Stimulated activated CD4-positive, alpha-beta T cell treated with anti-CD3 and anti-CD28 coated beads, Interleukin-2, amount 100 ng/mL, for 24 hours (primary cell): ENCODE measurements around the gene PLEKHA1.

Source experiments
- DNase-seq, 2 donors: peaks; one replicate each; pipeline ENCODE4 v3.0.0-alpha.2; 2020

PLEKHA1 gene

GRCh38 chr10:122463466-122464249 is 89.2 kb downstream of the PLEKHA1 start:
- DNase-seq: no peak

GRCh38 chr10:122464250-122464510 is 89.7 kb downstream of the PLEKHA1 start:
- no peak for DNase-seq

DNA sequence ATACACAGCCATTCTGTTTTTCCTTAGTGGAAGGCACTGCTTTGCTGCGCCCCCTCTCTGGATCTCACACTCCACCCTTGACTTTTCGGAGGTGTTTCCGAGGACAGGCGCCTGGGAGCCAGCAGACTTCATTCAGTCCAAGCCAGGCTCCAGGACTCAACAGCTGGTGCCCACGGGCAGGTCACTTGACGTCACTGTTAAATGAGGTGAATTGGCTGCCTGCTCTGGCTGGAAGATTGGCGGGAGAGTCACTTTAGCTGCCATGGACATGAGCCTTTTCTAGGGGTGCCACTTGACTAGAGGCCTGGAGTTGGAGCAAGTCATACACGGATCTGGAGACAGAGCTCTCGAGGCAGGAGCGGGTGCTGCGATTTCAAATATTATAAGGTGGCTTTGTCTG is 90.1 kb downstream of the PLEKHA1 start:
- no peak for DNase-seq

GRCh38 chr10:122465401-122466040 is 91.0 kb downstream of the PLEKHA1 start:
- no peak for DNase-seq

DNA sequence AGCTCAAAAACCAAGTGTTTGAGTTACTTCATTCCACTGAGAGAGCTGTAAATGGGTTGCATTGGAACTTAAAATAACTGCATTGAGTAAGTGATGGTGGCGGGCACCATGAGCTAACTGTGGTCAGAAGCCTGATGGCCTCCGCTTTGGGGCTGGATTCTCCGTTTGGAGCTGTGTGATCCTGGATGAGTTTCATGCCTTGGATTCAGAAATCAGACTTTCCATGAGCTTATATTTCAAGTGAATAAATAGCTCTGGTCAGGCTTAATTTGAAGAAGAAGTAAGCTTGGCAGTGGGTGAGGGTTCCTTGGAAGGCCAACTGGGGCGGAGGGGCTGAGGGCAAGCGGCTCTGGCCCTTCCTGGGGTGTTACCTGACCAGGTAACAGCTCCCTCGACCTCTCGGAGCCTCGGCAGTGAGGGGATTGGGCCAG is 92.5 kb downstream of the PLEKHA1 start:
- DNase-seq: no peak

DNA sequence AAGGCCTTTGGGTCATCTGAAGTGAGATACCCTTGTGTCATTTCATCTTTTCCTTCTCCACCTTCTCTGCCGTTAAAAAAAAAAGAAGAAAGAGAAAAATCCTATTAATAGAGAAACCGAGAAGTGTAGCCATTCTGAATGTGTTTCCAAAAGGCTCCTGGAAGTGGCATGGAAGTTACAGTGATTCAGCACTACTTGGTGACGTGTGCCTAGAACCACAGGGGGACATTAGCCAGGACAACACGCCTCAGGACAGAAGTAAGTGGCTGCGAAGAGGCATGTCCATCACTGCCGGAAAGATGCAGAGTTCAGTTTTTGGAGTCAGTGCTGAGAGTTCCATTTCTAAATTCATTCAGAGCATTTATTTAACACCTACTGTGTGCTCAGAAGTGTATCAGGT is 93.2 kb downstream of the PLEKHA1 start:
- no peak for DNase-seq

DNA sequence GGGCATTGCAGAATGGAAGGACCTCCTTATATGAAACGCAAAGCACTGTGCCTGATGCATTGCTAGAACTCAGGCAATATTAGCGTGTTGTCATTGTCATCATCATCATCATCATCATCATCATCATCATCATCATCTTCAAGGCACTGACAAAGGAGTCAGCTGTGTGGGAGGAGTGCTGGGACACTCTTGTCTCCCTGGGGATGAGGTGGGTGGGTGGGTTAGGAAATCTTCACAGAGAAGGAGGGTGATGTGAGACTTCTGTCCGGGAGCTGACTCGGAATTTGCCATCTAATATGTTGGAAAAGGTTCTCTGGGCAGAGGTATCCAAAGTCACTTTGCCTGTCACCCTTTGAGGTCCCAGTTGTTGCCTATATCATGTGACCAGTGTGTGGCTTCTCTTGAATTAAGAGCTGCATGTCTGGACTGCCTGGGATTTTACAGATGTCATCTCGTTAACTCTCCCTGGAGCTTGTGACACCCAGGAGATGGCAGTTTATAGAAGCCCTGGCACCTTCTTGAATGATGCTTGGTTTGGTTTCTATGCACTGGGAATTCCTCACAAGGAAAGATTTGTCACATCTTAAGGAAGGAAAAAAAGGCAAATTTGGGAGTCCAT is 93.9 kb downstream of the PLEKHA1 start:
- DNase-seq: no peak

DNA sequence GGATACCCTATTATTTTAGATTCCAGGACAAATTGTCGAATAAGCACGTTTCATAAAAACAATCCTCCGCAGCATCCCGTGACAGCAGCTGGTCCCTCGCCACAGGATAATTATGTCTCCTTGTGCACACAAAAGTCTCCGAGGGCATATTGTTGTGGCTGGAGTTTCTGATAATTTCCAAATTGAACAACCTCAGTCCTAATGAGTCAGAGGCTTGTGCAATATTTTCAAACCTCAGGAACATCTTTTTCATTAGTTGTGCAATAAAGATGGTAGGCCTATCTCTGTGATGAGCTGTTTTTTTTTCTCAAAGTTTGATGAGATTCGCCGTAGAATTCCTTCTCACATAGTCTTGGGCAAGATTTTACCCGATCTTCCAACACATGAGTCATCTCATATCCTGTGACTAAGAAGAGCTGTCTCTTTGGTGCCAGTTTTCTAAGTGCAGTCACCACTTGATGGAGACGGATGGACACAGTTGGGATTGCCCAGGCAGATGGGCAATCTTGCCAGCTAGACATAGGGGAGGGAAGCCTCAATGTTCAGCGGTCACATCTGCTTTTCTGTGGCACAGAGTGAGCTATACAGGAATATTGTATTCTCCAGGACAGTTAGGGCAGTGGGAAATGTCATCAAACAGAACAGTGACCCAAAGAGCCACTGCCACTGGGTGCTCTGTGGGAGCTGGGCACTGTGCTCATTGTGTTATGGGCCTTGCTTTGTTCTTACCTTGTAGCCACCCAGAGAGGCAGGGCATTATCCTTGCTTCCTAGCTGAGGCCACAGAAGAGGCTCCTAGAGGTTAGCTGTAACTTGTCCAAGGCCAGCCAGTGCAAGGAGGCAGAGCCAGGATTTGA is 94.6 kb downstream of the PLEKHA1 start:
- no peak for DNase-seq

- no peak for DNase-seq
These were observed 95.3 kb downstream of the PLEKHA1 start for GRCh38 chr10:122469848-122470247.

DNA sequence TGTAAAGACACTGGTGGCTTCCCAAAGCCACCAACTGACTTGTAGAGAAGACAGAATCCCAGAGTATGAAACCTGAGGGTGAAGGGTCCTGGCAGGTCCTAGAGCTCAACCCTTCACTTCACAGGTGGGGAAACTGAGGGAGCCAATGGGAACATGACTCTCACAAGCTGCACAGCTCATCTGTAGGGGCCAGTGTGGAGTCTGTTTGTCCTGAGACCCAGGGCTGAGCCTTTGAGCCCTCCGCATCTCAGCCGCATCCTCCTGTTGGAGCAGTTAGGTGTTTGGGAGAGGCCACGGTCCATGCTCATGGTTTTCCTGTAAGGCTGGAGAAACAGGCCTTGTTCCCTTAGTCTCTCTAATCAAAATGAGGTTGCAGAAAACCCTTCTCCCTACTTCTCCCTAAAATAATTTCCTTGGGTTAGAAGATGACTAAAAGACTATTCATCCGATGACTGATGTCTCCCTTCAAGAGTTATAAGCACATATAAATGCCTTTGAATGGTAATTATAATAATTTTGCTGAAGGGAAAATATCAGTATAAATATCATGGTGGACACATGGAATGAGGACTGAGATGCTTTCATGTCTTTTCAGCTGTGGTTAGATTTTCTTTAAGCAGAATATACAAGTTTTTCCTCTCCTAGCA is 97.1 kb downstream of the PLEKHA1 start:
- no peak for DNase-seq

- DNase-seq: no peak
These were observed 98.6 kb downstream of the PLEKHA1 start for GRCh38 chr10:122473116-122473515.

GRCh38 chr10:122474131-122474818 is 99.8 kb downstream of the PLEKHA1 start:
- DNase-seq: no peak

DNA sequence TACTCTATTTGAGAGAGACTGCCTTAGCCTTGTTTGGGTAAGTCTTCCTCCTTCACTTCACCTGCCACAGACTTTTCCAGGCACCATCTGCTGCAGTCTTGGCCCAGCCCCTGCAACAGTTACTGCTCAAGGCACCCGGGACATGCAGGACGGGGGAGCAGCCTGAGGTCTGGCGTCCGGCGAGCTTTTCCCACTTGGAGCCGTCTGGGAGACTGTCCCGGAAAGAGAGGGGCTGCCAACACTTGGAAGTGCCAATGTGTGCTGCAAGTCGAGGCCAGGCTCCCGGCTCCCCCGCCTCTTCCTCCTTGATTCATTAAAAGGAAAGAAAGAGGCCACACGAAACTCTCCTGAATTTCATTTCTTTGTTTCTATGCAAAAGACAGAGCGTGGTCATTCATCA is 100.6 kb downstream of the PLEKHA1 start:
- DNase-seq: no peak

- DNase-seq: no peak
These were observed 101.3 kb downstream of the PLEKHA1 start for GRCh38 chr10:122475591-122476332.

- no peak for DNase-seq
These were observed 101.8 kb downstream of the PLEKHA1 start for GRCh38 chr10:122476333-122476695.

GRCh38 chr10:122477436-122477835 is 102.9 kb downstream of the PLEKHA1 start:
- no peak for DNase-seq

GRCh38 chr10:122478971-122479370 is 104.5 kb downstream of the PLEKHA1 start:
- no peak for DNase-seq

DNA sequence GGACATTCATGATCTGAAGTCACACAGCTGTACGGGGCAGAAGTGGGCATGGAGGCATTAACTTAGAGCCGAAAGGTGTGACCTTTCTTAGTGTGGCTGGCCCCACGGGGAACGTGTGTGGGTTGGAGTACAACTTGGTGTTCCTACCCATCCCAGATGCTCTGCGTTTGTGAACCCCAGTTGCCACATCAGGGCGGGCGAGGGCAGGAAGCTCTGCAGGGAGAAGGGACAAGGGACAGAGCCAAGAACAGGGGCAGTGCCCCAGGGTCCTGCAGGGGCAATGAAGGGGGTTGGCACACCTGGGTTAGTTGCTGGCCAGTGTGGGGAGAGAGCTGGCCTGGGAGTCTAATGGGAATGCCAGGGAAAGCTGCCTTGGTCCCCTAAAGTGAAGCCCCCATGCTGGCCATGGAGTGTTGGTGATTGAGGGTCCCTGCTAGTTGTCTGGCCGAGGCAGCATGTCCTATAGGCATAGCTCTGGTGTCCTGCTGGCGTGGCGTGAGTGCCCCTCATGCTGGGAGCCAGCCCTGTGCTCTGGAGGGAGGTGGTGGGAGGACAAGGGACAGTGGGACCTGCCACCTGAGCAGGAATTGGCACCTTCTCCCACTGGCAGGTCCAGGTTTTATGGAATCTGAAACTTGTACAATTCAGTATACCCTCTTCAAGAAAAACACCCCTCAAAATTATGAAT is 105.8 kb downstream of the PLEKHA1 start:
- no peak for DNase-seq

- no peak for DNase-seq
These were observed 107.0 kb downstream of the PLEKHA1 start for GRCh38 chr10:122481296-122482056.
